Measurements from ENCODE around the gene TEX36.
"Not testable (repeated sequence)": the region's sequence is repeated elsewhere in the genome, so short reads cannot be mapped to it uniquely, and the experiment has no call there.

The TEX36 gene

DNA sequence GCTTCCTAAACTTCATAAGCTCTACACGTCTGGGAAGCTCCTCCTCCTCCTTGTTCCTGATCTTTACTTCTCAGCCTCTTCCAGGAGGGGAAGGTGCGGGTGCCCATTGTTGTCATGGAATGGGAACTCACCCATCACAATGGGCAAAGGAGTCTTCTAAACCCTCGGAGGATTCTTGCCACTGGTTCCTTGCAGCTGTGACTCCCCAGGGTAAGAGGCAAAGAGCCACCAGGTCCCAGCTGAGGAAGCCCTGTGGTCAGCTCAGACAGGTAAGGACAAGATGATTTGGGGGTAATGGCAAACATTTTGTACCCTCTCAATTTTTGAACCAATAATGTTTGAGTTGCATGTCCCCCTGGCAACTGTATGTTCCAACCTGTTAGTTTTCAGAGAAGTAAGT is at the start of gene TEX36:
Gene TEX36 (minus strand): TSS at position 101 of the 400 bp plus-strand sequence. CDS start 174 bp downstream, outside the sequence.
- DNase-seq = no peak

DNA sequence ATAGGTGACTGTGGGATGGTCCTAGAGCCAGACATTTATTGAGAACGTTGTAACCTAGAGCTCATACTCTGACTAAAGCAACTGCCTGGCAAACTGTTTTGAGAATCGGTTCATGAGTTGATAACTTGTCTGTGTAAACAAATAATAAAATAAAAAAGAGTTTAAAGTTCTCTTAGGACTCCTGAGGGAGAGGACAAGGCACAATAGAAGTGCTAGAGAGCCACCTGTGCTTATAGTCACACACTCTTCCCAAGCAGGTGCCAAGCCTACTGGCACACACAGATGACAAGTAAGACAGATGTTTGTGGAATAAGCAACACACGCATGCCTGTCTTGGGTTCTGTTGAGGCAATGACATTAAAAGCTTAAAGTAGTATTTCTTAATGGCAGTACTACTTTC is 44.5 kb upstream of the TEX36 start:
- no peak for DNase-seq

DNA sequence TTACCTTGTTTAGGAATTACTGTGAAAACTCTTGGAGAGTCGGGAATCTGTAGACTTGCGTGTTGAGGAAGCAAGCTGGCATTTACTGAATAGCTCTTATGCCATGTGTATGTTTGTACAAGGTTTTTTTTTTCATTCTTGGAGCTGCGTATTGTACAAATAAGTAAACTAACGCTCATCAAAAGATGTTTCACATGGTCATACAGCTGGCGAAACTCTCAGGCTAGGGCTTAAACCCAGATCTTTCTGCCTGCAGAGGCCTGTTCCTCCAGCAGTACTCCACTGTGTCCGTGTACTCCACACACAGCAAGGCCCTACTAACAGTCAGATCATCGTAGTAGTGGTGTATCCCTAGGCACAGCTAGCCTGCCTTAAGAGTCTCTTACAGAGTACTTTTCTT is 44.0 kb upstream of the TEX36 start:
- no peak for DNase-seq

DNA sequence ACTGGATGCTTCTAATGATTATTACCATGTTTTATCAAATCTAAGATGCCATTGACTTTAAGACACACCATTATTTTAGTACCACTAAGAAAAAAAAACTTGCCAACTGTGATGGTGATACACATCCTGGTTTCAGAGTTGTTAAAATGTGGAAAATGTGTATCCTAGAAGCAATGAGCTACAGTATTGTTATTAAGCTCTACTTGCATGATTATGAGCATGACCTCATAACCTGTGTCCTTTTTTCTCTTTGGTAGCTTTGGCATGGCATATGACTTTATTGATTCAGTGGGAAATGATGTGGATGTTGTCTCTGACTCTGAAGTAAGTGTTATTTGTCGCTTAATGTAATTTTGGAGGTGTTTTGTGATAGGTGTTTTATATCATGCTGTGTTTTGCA is 39.8 kb upstream of the TEX36 start:
- DNase-seq = no peak

- DNase-seq = no peak
Measured at GRCh38 chr10:125721035-125721434, 38.1 kb upstream of the TEX36 start.

DNA sequence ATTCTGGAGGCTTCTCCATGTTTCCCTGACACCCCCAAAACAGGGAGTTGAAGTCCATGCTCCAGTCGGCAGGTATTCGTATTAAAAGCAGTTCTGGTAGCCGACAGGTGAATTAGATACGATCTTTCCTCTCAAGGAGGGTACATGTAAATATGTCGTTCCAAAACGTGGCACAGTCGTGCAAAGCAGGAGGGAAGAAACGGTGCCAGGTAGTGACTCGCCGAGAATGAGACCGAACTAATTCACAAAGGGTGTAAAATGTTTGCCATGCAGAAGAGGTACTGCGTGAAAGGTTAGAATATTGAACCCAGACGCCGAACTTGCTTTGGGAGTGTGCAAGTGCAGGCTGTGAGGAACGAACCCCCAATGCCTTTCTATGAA is 37.0 kb upstream of the TEX36 start:
- DNase-seq = no peak

DNA sequence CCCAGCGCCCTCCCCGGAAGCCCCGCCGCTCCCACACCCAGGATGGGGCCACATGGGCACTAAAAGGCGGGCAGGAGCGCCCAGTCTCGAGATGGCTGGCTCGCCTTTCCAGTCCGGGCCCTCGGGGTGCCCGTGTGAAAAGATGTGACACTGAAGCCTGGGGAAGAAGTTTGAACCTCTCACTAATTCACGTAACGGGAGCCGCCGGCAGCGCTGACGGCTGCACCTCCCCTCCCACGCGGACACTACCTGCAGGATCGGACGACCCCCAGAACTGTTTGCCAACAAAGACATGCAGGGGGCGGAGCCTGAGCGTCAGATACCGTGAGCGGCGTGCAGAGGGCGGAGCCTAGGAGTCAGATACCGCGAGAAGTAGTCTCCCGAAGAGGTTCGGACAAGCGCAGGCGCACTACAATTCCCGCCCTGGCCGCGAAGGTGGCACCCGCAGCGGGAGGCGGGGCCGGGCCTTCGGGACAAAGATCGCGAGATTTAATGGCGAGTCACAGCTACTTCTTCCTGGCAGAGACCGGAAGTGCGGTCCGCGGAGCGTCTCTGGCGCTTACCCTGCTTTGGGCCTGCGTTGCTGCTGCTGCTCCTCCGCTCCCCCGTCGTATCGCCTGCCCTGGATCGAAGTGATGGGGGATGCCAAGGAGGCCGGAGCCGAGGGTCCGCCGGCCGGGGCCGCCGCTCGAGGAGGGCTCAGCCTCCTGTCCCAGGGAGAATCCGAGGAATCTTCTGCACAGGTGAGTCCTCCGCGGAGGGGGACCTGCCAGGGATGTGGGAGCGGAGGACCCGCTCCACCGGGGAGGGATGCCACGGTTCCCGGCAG is 36.4 kb upstream of the TEX36 start, which contains the start of gene EDRF1:
Gene EDRF1 (plus strand): TSS at position 537 of the 829 bp plus-strand sequence. CDS start 99 bp downstream, at position 636.
- peak; percentile 93 to 96 for DNase-seq

GRCh38 chr10:125714728-125715127 is 31.8 kb upstream of the TEX36 start:
- DNase-seq = not testable (repeated sequence)

DNA sequence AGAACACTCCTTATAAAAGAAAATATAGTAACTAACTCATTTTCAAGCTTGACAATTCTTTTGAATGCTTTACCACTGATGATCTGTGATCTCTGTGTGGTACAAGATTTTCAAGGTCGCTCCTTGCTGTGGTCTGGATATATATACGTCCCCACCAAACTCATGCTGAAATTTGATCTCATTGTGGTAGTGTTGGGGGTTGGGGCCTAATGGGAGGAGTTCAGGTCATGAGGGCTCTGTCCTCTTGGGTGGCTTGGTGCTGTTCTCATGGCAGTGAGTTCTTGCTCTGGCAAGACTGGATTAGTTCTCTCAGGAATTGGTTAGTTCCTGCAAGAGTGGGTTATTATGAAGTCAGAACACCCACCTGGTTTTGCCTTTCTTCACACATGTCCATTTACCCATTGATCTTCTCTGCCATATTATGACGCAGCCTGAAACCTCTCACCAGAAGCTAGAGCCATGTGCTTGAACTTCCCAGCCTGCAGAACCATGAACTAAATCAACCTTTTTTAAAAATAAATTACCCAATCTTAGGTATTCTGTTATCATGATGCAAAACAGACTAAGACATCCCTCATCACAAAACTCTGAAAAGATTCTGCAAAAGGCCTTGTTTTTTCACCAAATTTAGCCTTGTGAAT is 28.3 kb upstream of the TEX36 start:
- no peak for DNase-seq

- no peak for DNase-seq
Measured at GRCh38 chr10:125709553-125710474, 26.9 kb upstream of the TEX36 start.

GRCh38 chr10:125708971-125709503 is 26.1 kb upstream of the TEX36 start:
- DNase-seq = no peak

- DNase-seq = no peak
Measured at GRCh38 chr10:125707541-125708468, 24.8 kb upstream of the TEX36 start.

DNA sequence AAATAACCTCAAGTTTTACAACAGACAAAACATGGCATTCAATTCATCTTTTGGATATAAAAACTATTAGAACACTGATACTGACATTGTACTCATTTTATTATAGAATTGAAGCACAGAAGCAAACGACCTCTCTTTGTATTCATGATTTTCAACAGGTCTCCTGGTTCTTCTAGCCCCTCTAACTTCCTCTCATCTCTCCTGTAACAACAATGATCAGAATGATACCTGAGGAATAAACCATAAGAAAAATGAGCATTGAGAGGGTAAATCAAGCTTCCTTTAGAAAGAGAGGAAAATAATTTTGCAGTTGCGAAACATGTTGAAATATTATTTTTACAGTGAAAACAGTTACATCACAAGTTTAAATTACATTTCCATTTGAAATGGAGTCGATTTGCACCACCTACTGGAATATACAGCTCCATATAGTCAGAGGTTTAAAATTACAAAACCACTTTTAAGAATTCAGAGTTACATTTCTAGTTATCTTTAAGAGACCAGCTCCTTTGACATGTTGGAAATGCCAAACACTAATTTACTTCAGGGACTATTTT is 17.5 kb upstream of the TEX36 start:
- DNase-seq = no peak

DNA sequence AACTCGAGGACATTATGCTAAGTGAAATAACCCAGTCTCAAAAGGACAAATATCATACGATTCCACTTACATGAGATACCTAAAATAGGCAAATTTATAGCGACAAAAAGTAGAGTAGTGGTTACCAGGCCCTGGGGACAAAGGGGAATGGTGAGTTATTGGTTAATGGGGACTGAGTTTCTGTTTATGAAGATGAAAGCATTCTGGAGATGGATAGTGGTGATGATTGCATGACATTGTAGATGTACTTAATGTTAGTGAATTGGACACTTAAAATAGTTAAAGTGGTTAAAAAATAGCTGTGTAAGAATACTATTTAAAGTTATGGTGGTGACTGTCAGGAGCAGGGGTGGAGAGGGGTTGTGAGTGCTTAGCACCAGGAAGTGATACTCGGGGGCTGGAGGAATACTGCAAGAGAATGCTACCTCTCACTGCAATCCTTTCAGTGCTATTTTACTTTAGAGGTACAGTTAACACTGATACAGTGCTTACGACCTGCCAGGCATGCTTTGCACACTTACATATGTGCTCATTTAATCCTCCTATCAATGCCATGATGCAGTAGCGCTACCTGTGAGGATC is 16.7 kb upstream of the TEX36 start:
- DNase-seq = no peak

GRCh38 chr10:125698481-125698998 is 15.6 kb upstream of the TEX36 start:
- DNase-seq = no peak

GRCh38 chr10:125696884-125697283 is 13.9 kb upstream of the TEX36 start:
- DNase-seq = not testable (repeated sequence)

- DNase-seq = no peak
Measured at GRCh38 chr10:125694883-125695282, 11.9 kb upstream of the TEX36 start.

DNA sequence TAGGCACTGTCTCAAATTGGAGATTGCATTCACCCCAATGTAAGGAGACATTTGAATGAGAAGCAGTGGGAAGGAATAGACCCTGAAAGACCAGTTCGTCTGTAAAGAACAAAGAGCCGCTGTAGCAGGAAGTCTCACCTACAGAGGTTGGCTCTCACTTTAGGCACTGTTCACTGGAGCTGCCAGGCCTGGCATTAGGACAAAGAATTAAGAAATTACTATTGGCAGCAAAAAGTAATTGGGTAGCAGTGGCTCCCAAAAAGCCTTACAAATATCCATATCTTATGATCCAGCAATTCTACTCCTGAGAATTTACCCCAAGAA is 10.5 kb upstream of the TEX36 start:
- DNase-seq = no peak

DNA sequence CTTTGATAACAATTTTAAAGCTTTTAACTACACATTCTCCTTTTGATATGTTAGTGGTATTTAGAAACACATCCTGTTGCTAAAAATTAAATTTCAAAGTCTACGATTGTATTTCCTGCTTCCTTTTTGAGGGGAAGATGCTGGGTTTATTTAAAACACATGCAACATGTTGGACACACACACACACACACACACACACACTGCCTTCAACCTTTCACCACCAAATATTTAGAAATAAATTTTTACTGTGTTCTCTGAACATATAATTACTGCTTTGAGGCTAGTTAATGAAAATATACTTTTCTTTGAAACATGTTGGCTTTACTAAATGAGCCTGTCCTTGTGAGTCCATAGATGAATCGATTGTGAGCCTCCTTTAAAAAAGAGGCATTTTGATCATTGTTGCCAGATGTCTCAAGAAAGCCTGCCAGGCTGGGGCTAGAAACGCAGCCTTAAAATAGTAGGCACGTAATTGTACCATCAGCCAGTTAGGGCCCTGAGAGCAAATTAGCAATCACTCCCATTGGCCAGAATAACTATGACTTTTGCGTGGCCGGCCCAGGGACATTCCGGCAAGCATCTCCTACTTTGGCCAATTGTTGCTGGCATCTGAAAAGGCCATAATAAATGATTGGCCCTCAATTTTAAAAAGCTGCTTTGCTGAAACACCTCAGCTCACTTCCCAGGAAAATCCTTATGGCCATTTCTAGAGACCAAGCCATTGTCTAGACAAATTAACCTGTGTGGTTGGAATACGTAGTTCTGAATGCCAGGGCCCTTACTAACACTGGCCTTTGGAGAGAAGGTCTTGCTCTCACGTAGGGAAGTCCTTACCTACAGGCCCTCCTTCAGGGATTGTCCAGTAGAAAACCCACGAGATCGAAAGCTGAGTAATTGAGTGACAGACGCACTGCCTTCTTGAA is 9.9 kb upstream of the TEX36 start:
- no peak for DNase-seq

DNA sequence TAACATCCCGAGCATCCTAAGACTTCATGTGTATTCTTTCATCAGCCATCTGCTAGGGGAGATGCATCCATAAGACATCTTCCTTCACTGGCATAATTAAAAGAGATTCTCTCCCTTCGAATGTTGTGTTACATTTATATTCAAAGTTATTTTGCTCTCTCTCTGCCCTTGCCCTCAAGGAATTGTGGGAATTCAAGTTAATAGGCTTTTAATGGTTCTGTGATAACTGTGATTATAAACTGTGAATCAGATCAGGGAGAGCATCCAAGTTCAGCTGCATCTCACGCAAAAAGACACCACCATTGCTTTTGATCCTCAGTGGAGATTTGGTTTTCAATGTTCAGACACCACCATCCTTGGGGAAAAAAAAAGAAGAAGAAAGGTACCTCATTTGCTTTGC is 9.2 kb upstream of the TEX36 start:
- no peak for DNase-seq
